H1 (cell line): ENCODE measurements around the gene MARS2. TPM values are rescaled to one million over a fixed set of nuclear protein-coding genes. Genes with fewer than 3 reads are reported as not detected.

Experiments used
- CHD2 ChIP-seq: IDR thresholded peaks from 2 replicates; pipeline ENCODE4 v1.6.1; 2012; ENCODE audit warnings: low read length, improper control_type of control experiment
- polyA plus RNA-seq, 7 experiments: library from polyadenylated mRNA; depleted of rRNA in 3 of 7; stranded (reverse) in 5 of 7; unstranded in 2 of 7; fragments of >200 nt in 5 of 7; fragments of 200-250 nt in 2 of 7; gene quantifications; 1 replicate in 5 of 7; 2 replicates in 1 of 7; 4 replicates in 1 of 7; pipeline versions ENCODE4 v1.2.1 to v1.2.3, GENCODE V29; 2011 to 2013; ENCODE audit warnings: missing spikeins in 2 of 7, mixed read lengths in 2 of 7
- total RNA-seq: library from RNA; stranded (reverse); fragmentation: NEBNext Ultra II Directional; extraction: Animal tissue kit (Norgen Biotek cat#: 25700); gene quantifications from 2 replicates; pipeline ENCODE4 v1.2.1, GENCODE V29; 2021
- TF ChIP-seq, protein P1 (sequence below): IDR thresholded peaks from 2 replicates; pipeline ENCODE4 v1.6.1; 2011; ENCODE audit warnings: low read depth, mild to moderate bottlenecking, low read length; ENCODE audit not compliant: insufficient read depth
- TF ChIP-seq, protein P2 (sequence below): IDR thresholded peaks from 2 replicates; pipeline ENCODE4 v1.6.1; 2012; ENCODE audit warnings: low read length, inconsistent platforms

Gene MARS2
- total and polyA plus RNA-seq, 2 of the 8 experiments (the other 6 are each of a cell fraction or from before 2014, with no cell fraction given): 15.7 to 27.2 TPM

DNA sequence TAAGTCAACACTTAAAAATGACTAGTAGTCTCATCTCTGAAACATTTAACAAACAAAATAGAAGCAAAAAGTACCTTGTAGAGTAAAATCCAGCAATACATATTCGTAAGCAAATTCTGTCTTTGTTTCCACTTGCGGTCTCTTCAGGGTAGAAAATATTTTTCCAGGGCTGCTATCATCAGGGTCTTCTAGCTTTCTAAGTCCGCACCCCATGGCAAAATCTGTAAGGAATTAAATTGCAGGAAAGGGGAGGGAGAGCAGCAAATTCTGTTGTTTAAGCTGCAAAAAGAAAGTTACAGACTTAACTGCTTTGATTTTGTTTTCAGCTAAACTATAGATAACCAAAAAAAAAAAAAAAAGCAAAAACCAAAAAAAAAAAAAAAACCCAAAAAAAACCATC, 29.9 kb upstream of the MARS2 start, which contains the start of gene RFTN2 (continued):
- TF ChIP-seq, protein P1, sequence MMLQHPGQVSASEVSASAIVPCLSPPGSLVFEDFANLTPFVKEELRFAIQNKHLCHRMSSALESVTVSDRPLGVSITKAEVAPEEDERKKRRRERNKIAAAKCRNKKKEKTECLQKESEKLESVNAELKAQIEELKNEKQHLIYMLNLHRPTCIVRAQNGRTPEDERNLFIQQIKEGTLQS: no peak
- TF ChIP-seq, protein P2, sequence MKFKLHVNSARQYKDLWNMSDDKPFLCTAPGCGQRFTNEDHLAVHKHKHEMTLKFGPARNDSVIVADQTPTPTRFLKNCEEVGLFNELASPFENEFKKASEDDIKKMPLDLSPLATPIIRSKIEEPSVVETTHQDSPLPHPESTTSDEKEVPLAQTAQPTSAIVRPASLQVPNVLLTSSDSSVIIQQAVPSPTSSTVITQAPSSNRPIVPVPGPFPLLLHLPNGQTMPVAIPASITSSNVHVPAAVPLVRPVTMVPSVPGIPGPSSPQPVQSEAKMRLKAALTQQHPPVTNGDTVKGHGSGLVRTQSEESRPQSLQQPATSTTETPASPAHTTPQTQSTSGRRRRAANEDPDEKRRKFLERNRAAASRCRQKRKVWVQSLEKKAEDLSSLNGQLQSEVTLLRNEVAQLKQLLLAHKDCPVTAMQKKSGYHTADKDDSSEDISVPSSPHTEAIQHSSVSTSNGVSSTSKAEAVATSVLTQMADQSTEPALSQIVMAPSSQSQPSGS: no peak
- no peak for TF ChIP-seq CHD2
